Aortic smooth muscle cell (primary cell): ENCODE data around the gene SUPT3H. TPM values are rescaled to one million over a fixed set of nuclear protein-coding genes. Genes with fewer than 3 reads are reported as not detected.

Source experiments
- total RNA-seq: library from RNA; depleted of rRNA; stranded (reverse); fragments of >200 nt; gene quantifications from 2 replicates; pipeline ENCODE4 v1.2.3, GENCODE V29; 2014

Gene SUPT3H
- 5.7 and 7.3 TPM in 2 replicates for total RNA-seq

GRCh38 chr6:45377554-45378333 lies at the start of gene SUPT3H:
SUPT3H (minus strand) TSS chr6:45377934.

GRCh38 chr6:45327956-45328522 lies 49.7 kb downstream of the SUPT3H start, which contains the start of gene RUNX2:
RUNX2 (plus strand) TSS chr6:45328330; CDS start chr6:45328727, 397 bp downstream.

Other genes with a start within 250 kb of the SUPT3H start
- 0.44 and 0.79 TPM in 2 replicates for gene RUNX2, start 49.6 kb downstream of the SUPT3H start, total RNA-seq